OCI-LY7 (cell line): ENCODE data around the gene TMEM178B.
"Not testable (repeated sequence)": the region's sequence is repeated elsewhere in the genome, so short reads cannot be mapped to it uniquely, and the experiment has no call there.

Experiments used
- CTCF ChIP-seq: fragments of 200-600 bp; sonication (generic); conservative IDR thresholded peaks from 2 replicates; pipeline ENCODE4 v1.5.1; 2014; ENCODE audit warnings: mild to moderate bottlenecking, antibody characterized with exemption, low read length, moderate library complexity, mixed read lengths
- EZH2phosphoT487 ChIP-seq: fragments of 200-600 bp; sonication (generic); IDR thresholded peaks from 2 replicates; pipeline ENCODE4 v1.6.1; 2018; ENCODE audit warnings: low read depth, borderline replicate concordance, mild to moderate bottlenecking, mixed run types, antibody characterized with exemption, low read length, moderate library complexity, mixed read lengths

GRCh38 chr7:141067856-141068255, 6.0 kb upstream of the TMEM178B start:
- TF ChIP-seq CTCF, EZH2phosphoT487: not testable (repeated sequence)
